Left colon (tissue), 2 donors: ENCODE results near the gene SMC1B. TPM values are rescaled to one million over a fixed set of nuclear protein-coding genes. Genes with fewer than 3 reads are reported as not detected.
A peak's percentile ranks its signal among the peaks of the same experiment; 100 is the strongest.
"Not testable (repeated sequence)": the region's sequence is repeated elsewhere in the genome, so short reads cannot be mapped to it uniquely, and the experiment has no call there.

Experiments used
- ATAC-seq: fragments of 200-7000 bp; cut with Tn5 transposase; one replicate; pipeline ENCODE4 v1.9.1; 2020; ENCODE audit warnings: mild to moderate bottlenecking, moderate library complexity
- DNase-seq, 2 donors: peaks; one replicate each; pipeline ENCODE4 v3.0.0-alpha.2; 2020
- intact Hi-C, 2 donors: fragments of 100-400 bp; cut with DNase I in 1 of 2; cut with micrococcal nuclease in 1 of 2; formaldehyde crosslinking; loops; one replicate each; pipeline versions ENCODE4 v1.11.2 to v1.14.0; 2022; cut with DNase I, micrococcal nuclease
- total RNA-seq, 2 donors: library from RNA; stranded (reverse); fragmentation: NEBNext Ultra II Directional; extraction: Animal tissue kit (Norgen Biotek cat#: 25700); gene quantifications; one replicate each; pipeline ENCODE4 v1.2.1, GENCODE V29; 2021
- donor health status: DM: no; HTN: no; CAD: no.
- donor health status: DM: yes; HTN: yes; CAD: no.

Gene SMC1B
- total RNA-seq, 2 donors from 2014 or later: not detected

- DNase-seq (no peak), ATAC-seq (no peak)
- intact Hi-C loops: loop anchor here in 1 of 2 donors (10.0 kb wide), 1 partner anchor 106 kb away; no protein-coding TSS in a partner anchor
Measured at GRCh38 chr22:45448431-45448830, 35.0 kb upstream of the SMC1B start.

GRCh38 chr22:45447596-45447995, 34.2 kb upstream of the SMC1B start:
- intact Hi-C loops: loop anchor here in 1 of 2 donors (10.0 kb wide), 1 partner anchor 107 kb away; no protein-coding TSS in a partner anchor
- not testable (repeated sequence) for ATAC-seq, DNase-seq

GRCh38 chr22:45446216-45446615, 32.8 kb upstream of the SMC1B start:
- ATAC-seq (no peak), DNase-seq (no peak)
- intact Hi-C loops: loop anchor here in 1 of 2 donors (10.0 kb wide), 1 partner anchor 109 kb away; no protein-coding TSS in a partner anchor

GRCh38 chr22:45445031-45445710, 31.8 kb upstream of the SMC1B start:
- ATAC-seq: no peak
- intact Hi-C loops: loop anchor here in 1 of 2 donors (10.0 kb wide), 1 partner anchor 110 kb away; no protein-coding TSS in a partner anchor
- DNase-seq: no peak

GRCh38 chr22:45444168-45444567, 30.8 kb upstream of the SMC1B start:
- intact Hi-C loops: loop anchor here (5.0 to 10.0 kb wide), 2 partner anchors 108 to 111 kb away; no protein-coding TSS in a partner anchor
- DNase-seq: no peak
- ATAC-seq: no peak

- DNase-seq: no peak
- no peak for ATAC-seq
- intact Hi-C loops: loop anchor here (5.0 to 10.0 kb wide), 2 partner anchors 110 to 113 kb away; no protein-coding TSS in a partner anchor
Measured at GRCh38 chr22:45442116-45442515, 28.7 kb upstream of the SMC1B start.

GRCh38 chr22:45441138-45441537, 27.7 kb upstream of the SMC1B start:
- DNase-seq (peak in 1 of 2 donors; percentile 58), ATAC-seq (peak; percentile 83)
- intact Hi-C loops: loop anchor here (2.0 to 10.0 kb wide), 3 partner anchors 74 to 114 kb away; no protein-coding TSS in a partner anchor

- intact Hi-C loops: loop anchor here (2.0 to 10.0 kb wide), 3 partner anchors 74 to 114 kb away; no protein-coding TSS in a partner anchor
Measured at GRCh38 chr22:45440688-45441087, 27.3 kb upstream of the SMC1B start.

GRCh38 chr22:45438336-45438735, 24.9 kb upstream of the SMC1B start:
- ATAC-seq: no peak
- intact Hi-C loops: loop anchor here (5.0 kb wide), 1 partner anchor 171 kb away; no protein-coding TSS in a partner anchor
- DNase-seq: no peak

More at GRCh38 chr22:45440688-45441087, 27.3 kb upstream of the SMC1B start:
- ATAC-seq, DNase-seq: not testable (repeated sequence)

- not testable (repeated sequence) for ATAC-seq, DNase-seq
- intact Hi-C loops: loop anchor here (5.0 kb wide), 1 partner anchor 170 kb away; no protein-coding TSS in a partner anchor
Measured at GRCh38 chr22:45436871-45437517, 23.6 kb upstream of the SMC1B start.

GRCh38 chr22:45435544-45436139, 22.2 kb upstream of the SMC1B start:
- DNase-seq (peak; percentile 84 to 91), ATAC-seq (peak; percentile 99)
- intact Hi-C loops: loop anchor here (5.0 kb wide), 1 partner anchor 168 kb away; no protein-coding TSS in a partner anchor

GRCh38 chr22:45434981-45435380, 21.6 kb upstream of the SMC1B start:
- intact Hi-C loops: loop anchor here (5.0 kb wide), 1 partner anchor 168 kb away; no protein-coding TSS in a partner anchor
- no peak for ATAC-seq
- DNase-seq: no peak

- no peak for ATAC-seq
- DNase-seq: no peak
- intact Hi-C loops: no loop called here
Measured at GRCh38 chr22:45430871-45431270, 17.5 kb upstream of the SMC1B start.

GRCh38 chr22:45429981-45430775, 16.8 kb upstream of the SMC1B start:
- intact Hi-C loops: no loop called here
- ATAC-seq: no peak
- no peak for DNase-seq

GRCh38 chr22:45429424-45429823, 16.0 kb upstream of the SMC1B start:
- ATAC-seq: no peak
- intact Hi-C loops: no loop called here
- DNase-seq: no peak

GRCh38 chr22:45428391-45429385, 15.3 kb upstream of the SMC1B start:
- DNase-seq (no peak), ATAC-seq (no peak)
- intact Hi-C loops: no loop called here

- ATAC-seq: no peak
- intact Hi-C loops: no loop called here
- DNase-seq: no peak
Measured at GRCh38 chr22:45427114-45427513, 13.7 kb upstream of the SMC1B start.
